MM.1S (cell line): ENCODE measurements around the gene FSIP1.

ENCODE experiments used
- DNase-seq: peaks from one replicate; pipeline ENCODE4 v3.0.0-alpha.2; 2015
- H2AFZ ChIP-seq: fragments of 300-600 bp; sonication (generic); 2 replicates; pipeline ENCODE4 v1.6.0; 2016; ENCODE audit warnings: antibody characterized with exemption, low read length
- H3F3A ChIP-seq: fragments of 300-600 bp; sonication (generic); 2 replicates; pipeline ENCODE4 v1.6.1; 2016; ENCODE audit warnings: mild to moderate bottlenecking, antibody characterized with exemption, low read length, moderate library complexity, mixed read lengths; ENCODE audit not compliant: insufficient read depth
- H3K27ac ChIP-seq: fragments of 300-600 bp; sonication (generic); 2 replicates; pipeline ENCODE4 v1.5.1; 2016; ENCODE audit warnings: mild to moderate bottlenecking, low read length
- H3K27me3 ChIP-seq: fragments of 300-600 bp; sonication (generic); replicated peaks from 2 replicates; pipeline ENCODE4 v1.6.0; 2016; ENCODE audit warnings: low read length; ENCODE audit not compliant: insufficient read depth
- H3K36me3 ChIP-seq: fragments of 300-600 bp; sonication (generic); replicated peaks from 2 replicates; pipeline ENCODE4 v1.6.1; 2016; ENCODE audit warnings: mild to moderate bottlenecking, low read length, mixed read lengths; ENCODE audit not compliant: insufficient read depth
- H3K4me1 ChIP-seq: fragments of 300-600 bp; sonication (generic); 2 replicates; pipeline ENCODE4 v1.6.1; 2016; ENCODE audit warnings: low read length, mixed read lengths
- H3K4me2 ChIP-seq: fragments of 300-600 bp; sonication (generic); 2 replicates; pipeline ENCODE4 v1.6.0; 2016; ENCODE audit warnings: low read depth, low read length
- H3K4me3 ChIP-seq: fragments of 300-600 bp; sonication (generic); 2 replicates; pipeline ENCODE4 v1.5.1; 2016; ENCODE audit warnings: low read length, mixed read lengths
- H3K79me2 ChIP-seq: fragments of 300-600 bp; sonication (generic); 2 replicates; pipeline ENCODE4 v1.6.1; 2016; ENCODE audit warnings: mixed run types, low read length, mixed read lengths
- H3K9ac ChIP-seq: fragments of 300-600 bp; sonication (generic); 2 replicates; pipeline ENCODE4 v1.6.1; 2016; ENCODE audit warnings: low read length, mixed read lengths
- H3K9me2 ChIP-seq: fragments of 300-600 bp; sonication (generic); replicated peaks from 2 replicates; pipeline ENCODE4 v1.6.1; 2016; ENCODE audit warnings: mild to moderate bottlenecking, low read length, mixed read lengths; ENCODE audit not compliant: insufficient read depth
- H3K9me3 ChIP-seq: fragments of 300-600 bp; sonication (generic); replicated peaks from 2 replicates; pipeline ENCODE4 v1.6.1; 2016; ENCODE audit warnings: mild to moderate bottlenecking, low read length, mixed read lengths; ENCODE audit not compliant: insufficient read depth
- H4K20me1 ChIP-seq: fragments of 300-600 bp; sonication (generic); 2 replicates; pipeline ENCODE4 v1.6.1; 2016; ENCODE audit warnings: mild to moderate bottlenecking, low read length, moderate library complexity, mixed read lengths; ENCODE audit not compliant: insufficient read depth
- CTCF ChIP-seq: fragments of 300-600 bp; sonication (generic); IDR thresholded peaks from 2 replicates; pipeline ENCODE4 v1.5.1; 2016; ENCODE audit warnings: antibody characterized with exemption, low read length, mixed read lengths
- EZH2 ChIP-seq: fragments of 300-600 bp; sonication (generic); optimal IDR thresholded peaks from 2 replicates; pipeline ENCODE3; 2017; ENCODE audit warnings: low read depth, mild to moderate bottlenecking, antibody characterized with exemption, low read length, mixed read lengths
- EZH2phosphoT487 ChIP-seq: fragments of 300-600 bp; sonication (generic); IDR thresholded peaks from 2 replicates; pipeline ENCODE4 v1.6.1; 2018; ENCODE audit warnings: antibody characterized with exemption, low read length

Gene FSIP1

GRCh38 chr15:39731266-39731665, 51.4 kb downstream of the FSIP1 start:
- Histone ChIP-seq H3K9me3 (no peaks in the 10 kb centered on the region), H3K9me2 (no peaks in the 10 kb centered on the region), H4K20me1 (no peaks in the 10 kb centered on the region), H3K4me2 (no peak overlapping the region), H2AFZ (no peak overlapping the region), H3K27ac (no peak overlapping the region), H3F3A (no peaks in the 10 kb centered on the region), H3K4me3 (no peak overlapping the region), H3K36me3 (no peaks in the 10 kb centered on the region), H3K27me3 (no peaks in the 10 kb centered on the region), H3K4me1 (no peaks in the 10 kb centered on the region), H3K79me2 (no peaks in the 10 kb centered on the region), H3K9ac (no peak overlapping the region)
- TF ChIP-seq EZH2 = no peak
- TF ChIP-seq EZH2phosphoT487 = no peak
- no peak for TF ChIP-seq CTCF
- no peak for DNase-seq

GRCh38 chr15:39730552-39730951, 52.1 kb downstream of the FSIP1 start:
- Histone ChIP-seq H4K20me1 (no peaks in the 10 kb centered on the region), H3K27me3 (no peaks in the 10 kb centered on the region), H3K4me2 (no peak overlapping the region), H3K4me3 (no peak overlapping the region), H3K79me2 (no peaks in the 10 kb centered on the region), H3F3A (no peaks in the 10 kb centered on the region), H3K9me2 (no peaks in the 10 kb centered on the region), H3K9me3 (no peaks in the 10 kb centered on the region), H3K9ac (no peak overlapping the region), H2AFZ (no peak overlapping the region), H3K4me1 (no peaks in the 10 kb centered on the region), H3K27ac (no peak overlapping the region), H3K36me3 (no peaks in the 10 kb centered on the region)
- DNase-seq = no peak
- TF ChIP-seq EZH2 = no peak
- no peak for TF ChIP-seq CTCF
- TF ChIP-seq EZH2phosphoT487 = no peak

- Histone ChIP-seq H3K4me1 (no peaks in the 10 kb centered on the region), H3F3A (no peaks in the 10 kb centered on the region), H3K9ac (no peak overlapping the region), H3K4me3 (no peak overlapping the region), H3K9me2 (no peaks in the 10 kb centered on the region), H4K20me1 (no peaks in the 10 kb centered on the region), H3K9me3 (no peaks in the 10 kb centered on the region), H2AFZ (no peak overlapping the region), H3K36me3 (no peaks in the 10 kb centered on the region), H3K27ac (no peak overlapping the region), H3K27me3 (no peaks in the 10 kb centered on the region), H3K79me2 (no peaks in the 10 kb centered on the region), H3K4me2 (no peak overlapping the region)
- DNase-seq = no peak
- TF ChIP-seq EZH2phosphoT487 = no peak
- TF ChIP-seq CTCF = no peak
- no peak for TF ChIP-seq EZH2
These were observed 53.1 kb downstream of the FSIP1 start for GRCh38 chr15:39729500-39729899.
